ENCODE results near the gene TRIM44.

- TF ChIP-seq POLR2AphosphoS5 (IDR thresholded peaks at IDR 0.05; ENCODE audit: low read depth, low read length) (no peak), TAF1 (IDR thresholded peaks at IDR 0.05; ENCODE audit: borderline replicate concordance, low read depth, low read length) (no peak)
Observed at GRCh38 chr11:35650006-35650405, 12.6 kb upstream of the TRIM44 start.

Measured in GM12892 (cell line).